Measurements from ENCODE around the gene GRIN3A.
"Not testable (repeated sequence)": the region's sequence is repeated elsewhere in the genome, so short reads cannot be mapped to it uniquely, and the experiment has no call there.

Gene GRIN3A

GRCh38 chr9:101579711-101580545 is 158.5 kb downstream of the GRIN3A start:
- DNase-seq (ENCODE audit: low read depth in 2 of 2), result no peak

- DNase-seq (ENCODE audit: low read depth in 2 of 2), result no peak
Observed at GRCh38 chr9:101578378-101578777, 160.1 kb downstream of the GRIN3A start.

- no peak for DNase-seq (ENCODE audit: low read depth in 2 of 2)
Observed at GRCh38 chr9:101574731-101575333, 163.6 kb downstream of the GRIN3A start.

GRCh38 chr9:101572316-101572715 is 166.1 kb downstream of the GRIN3A start:
- DNase-seq (ENCODE audit: low read depth in 2 of 2), result no peak

- no peak for DNase-seq (ENCODE audit: low read depth in 2 of 2)
Observed at GRCh38 chr9:101571114-101571513, 167.3 kb downstream of the GRIN3A start.

- DNase-seq (ENCODE audit: low read depth in 2 of 2), result no peak
Observed at GRCh38 chr9:101569741-101570501, 168.5 kb downstream of the GRIN3A start.

GRCh38 chr9:101567725-101568350 is 170.6 kb downstream of the GRIN3A start:
- DNase-seq (ENCODE audit: low read depth in 2 of 2), result no peak

GRCh38 chr9:101566904-101567724 is 171.3 kb downstream of the GRIN3A start:
- DNase-seq (ENCODE audit: low read depth in 2 of 2), result no peak

- DNase-seq (ENCODE audit: low read depth in 2 of 2), result no peak
Observed at GRCh38 chr9:101564252-101564651, 174.2 kb downstream of the GRIN3A start.

GRCh38 chr9:101562966-101563365 is 175.5 kb downstream of the GRIN3A start:
- no peak for DNase-seq (ENCODE audit: low read depth in 2 of 2)

GRCh38 chr9:101561740-101562139 is 176.7 kb downstream of the GRIN3A start:
- DNase-seq (ENCODE audit: low read depth in 2 of 2), result no peak

GRCh38 chr9:101549472-101550098 is 188.9 kb downstream of the GRIN3A start:
- not testable (repeated sequence) for DNase-seq (ENCODE audit: low read depth in 2 of 2)

GRCh38 chr9:101543098-101543735 is 195.2 kb downstream of the GRIN3A start:
- DNase-seq (ENCODE audit: low read depth in 2 of 2), result no peak

- DNase-seq (ENCODE audit: low read depth in 2 of 2), result no peak
Observed at GRCh38 chr9:101540069-101540468, 198.4 kb downstream of the GRIN3A start.

- no peak for DNase-seq (ENCODE audit: low read depth in 2 of 2)
Observed at GRCh38 chr9:101536938-101537337, 201.5 kb downstream of the GRIN3A start.

GRCh38 chr9:101536351-101536750 is 202.1 kb downstream of the GRIN3A start:
- DNase-seq (ENCODE audit: low read depth in 2 of 2), result no peak

GRCh38 chr9:101533334-101534204 is 204.9 kb downstream of the GRIN3A start, which contains the start of gene RNF20:
Gene RNF20 (plus strand): TSS chr9:101533853. CDS start chr9:101535424, 1,571 bp downstream.
- peak; percentile 98 for DNase-seq (ENCODE audit: low read depth in 2 of 2)

- peak; percentile 49 to 56 for DNase-seq (ENCODE audit: low read depth in 2 of 2)
Observed at GRCh38 chr9:101530076-101530711, 208.3 kb downstream of the GRIN3A start.

- no peak for DNase-seq (ENCODE audit: low read depth in 2 of 2)
Observed at GRCh38 chr9:101528015-101528414, 210.4 kb downstream of the GRIN3A start.

Data from fibroblast of skin of left quadriceps (primary cell).